ENCODE data around the gene GLIS1.

- TF ChIP-seq CTCF (IDR thresholded peaks at IDR 0.05) (no peak), POLR2AphosphoS5 (IDR thresholded peaks at IDR 0.05; ENCODE audit: insufficient read depth in 1 of 2, low read depth in 1 of 2) (no peak), POLR2A (IDR thresholded peaks at IDR 0.05) (no peak)
Observed at GRCh38 chr1:53562981-53563379, 176.0 kb downstream of the GLIS1 start.

Measured in vagina (tissue), 2 donors.